ENCODE results near the gene COG5.

- no peak for TF ChIP-seq CTCF (IDR thresholded peaks at IDR 0.05 in 4 of 5, conservative IDR thresholded peaks at IDR 0.05 in 1 of 5)
- TF ChIP-seq POLR2A (IDR thresholded peaks at IDR 0.05) = no peak
Observed at GRCh38 chr7:107291434-107291833, 272.3 kb downstream of the COG5 start.
